Measurements from ENCODE around the gene PREX1. TPM values are rescaled to one million over a fixed set of nuclear protein-coding genes. Genes with fewer than 3 reads are reported as not detected.

Gene PREX1
- total RNA-seq, 1 donor from 2014 or later, result 19.9 TPM

DNA sequence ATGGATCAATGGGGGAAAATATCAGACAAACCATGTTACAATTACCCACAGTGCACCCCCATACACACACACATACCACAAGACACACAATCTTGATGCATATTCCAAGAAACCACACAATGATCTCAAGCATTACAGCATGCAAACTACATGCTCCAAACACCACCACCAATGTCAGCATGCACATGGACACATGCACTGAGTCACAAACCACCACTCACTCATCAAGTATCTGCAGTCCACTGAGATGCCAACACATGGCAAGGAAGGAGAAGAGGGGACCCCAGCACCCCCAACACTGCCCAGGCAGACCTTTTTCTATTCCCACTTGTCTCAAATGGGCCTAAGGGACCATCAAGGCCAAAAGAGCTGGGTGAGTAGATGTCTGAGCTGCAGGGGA is 91.6 kb downstream of the PREX1 start:
- DNase-seq (ENCODE audit: low spot score), result no peak

DNA sequence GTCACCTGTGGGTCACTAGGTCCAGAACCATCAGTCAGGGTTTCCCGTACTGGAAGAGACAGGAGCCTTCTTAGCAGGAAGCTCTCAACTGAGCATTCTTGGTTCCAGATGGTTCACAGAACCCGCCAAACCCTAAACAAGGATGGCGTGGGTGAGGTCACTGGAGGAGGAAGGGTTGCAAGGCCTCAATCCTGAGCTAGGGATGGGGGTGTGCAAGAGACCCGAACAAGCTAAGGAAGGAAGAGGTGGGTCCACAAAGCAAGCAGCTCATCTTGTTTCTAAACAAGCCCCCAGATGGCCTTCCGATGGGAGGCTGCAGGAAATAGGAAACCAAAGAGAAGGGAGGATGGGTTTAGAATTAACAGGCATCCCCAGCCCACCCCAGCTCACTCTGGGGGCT is 92.7 kb downstream of the PREX1 start:
- no peak for DNase-seq (ENCODE audit: low spot score)

DNA sequence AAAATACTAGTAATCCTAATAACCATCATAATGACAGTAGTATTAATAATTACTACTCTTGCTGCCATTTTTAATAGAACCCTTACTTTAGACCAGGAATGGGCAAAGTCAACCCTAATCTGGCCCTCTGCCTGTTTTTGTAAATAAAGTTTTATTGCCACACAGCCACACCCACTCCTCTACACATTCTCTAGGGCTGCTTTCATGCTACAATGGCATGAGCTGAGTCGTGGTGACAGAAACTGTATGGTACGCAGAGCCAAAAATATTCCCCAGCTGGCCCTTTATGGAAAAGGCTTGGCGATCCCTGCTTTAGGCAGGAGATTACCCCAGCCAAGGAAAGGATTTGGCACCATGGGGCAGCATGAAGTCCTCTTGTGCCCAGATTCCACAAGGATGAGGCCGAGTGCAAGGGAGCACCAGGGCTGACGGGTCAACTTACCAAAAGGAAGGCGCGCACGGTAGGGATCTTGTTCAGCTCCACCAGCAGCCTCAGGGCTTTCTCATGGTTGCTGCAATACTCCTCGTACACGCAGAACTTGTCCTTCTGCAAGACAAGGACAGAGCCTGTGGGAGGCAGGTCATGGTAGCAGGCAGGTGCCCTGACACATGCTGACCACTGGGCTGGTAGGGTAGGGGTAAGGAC is 93.6 kb downstream of the PREX1 start:
- no peak for DNase-seq (ENCODE audit: low spot score)

DNA sequence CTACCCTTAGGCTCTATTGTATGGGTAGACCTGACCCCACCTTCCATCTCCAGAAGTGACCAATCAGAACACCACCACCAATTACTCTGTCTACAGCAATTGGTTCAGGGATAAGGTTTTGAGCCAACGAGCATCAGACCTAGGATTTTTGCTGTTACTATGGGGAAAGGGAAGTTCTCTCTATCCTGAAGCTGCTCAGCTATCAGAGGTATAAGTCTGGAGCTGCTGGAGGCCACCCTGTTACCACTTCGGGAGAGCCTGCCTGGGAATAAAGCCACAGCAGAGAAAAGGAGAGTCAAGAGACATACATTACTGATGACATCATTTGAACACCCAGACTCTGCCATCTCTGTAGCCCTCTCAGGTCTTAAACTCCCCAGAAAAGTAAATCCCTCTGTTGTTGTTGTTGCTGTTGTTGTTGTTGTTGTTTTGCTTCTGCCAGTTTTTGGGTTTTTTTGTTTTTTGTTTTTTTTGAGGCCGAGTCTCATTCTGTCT is 94.5 kb downstream of the PREX1 start:
- DNase-seq (ENCODE audit: low spot score), result no peak

DNA sequence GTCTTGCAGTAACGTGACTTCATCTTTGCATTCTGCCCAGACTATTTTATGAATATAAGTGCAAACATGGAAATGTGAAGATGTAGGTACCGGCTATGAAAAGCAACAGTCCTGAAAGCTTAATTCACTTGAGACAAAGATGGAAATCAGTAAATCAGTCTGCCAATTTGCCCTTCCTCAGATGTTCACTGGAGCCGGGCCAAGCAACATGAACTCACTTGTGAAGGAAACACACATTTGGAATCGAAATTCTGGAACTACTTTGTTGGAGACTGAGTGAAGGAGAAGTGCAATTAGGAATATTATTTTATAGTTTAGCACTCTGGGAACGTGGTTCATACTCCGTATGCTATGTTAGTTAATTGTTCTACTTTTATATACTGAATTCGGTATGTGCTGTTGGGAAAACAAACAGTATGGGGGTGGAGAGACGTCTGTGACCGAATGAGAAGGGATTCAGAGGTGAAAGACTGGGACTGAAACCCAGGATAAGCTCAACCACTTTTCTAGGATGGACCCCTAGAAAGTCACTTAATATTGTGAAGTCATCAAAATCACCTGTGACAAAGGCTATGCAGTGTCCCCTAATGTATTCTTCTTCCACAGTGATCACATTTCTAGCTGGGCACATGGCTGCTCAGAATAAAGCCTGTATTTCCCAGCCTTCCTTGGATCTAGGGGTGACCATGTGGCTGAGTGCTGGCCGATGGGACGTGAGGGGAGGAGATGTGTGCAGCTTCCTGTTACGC is 95.5 kb downstream of the PREX1 start:
- no peak for DNase-seq (ENCODE audit: low spot score)

DNA sequence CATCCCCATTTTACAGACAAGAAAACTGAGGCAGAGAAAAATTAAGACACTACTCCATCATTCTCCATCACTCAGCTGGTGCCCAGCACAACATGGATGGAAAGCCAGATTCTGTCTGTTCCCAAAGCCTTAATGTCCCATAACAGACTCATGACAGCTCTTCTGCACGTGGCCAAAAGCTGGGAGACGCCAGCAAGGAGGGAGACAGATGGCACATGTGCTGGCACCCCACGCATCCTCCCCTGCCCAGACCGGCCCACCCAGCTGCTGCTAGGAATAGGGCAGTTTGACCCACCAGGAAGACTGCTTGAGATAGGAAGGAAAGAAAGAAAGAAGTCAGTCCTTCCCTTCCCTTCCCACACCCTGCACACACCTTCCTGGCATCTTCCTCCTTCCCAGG is 96.3 kb downstream of the PREX1 start:
- no peak for DNase-seq (ENCODE audit: low spot score)

DNA sequence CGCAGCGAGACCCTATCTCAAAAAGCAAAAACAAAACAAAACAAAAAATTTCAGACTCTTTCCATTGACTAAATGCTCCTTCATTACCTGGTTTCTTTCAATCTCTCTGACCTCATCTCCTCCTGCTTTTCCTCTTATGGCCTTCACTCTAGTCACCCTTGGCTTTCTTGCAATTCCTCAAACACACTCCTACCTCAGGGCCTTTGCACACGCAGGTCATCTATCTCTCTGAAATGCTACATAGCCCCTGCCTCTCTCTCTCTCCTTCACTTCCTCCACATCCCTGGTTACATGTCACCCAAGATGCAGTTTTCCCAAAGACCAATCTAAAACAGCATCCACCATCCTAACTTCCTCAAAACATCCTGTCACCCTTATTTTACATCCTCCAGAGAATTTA is 96.8 kb downstream of the PREX1 start:
- no peak for DNase-seq (ENCODE audit: low spot score)

DNA sequence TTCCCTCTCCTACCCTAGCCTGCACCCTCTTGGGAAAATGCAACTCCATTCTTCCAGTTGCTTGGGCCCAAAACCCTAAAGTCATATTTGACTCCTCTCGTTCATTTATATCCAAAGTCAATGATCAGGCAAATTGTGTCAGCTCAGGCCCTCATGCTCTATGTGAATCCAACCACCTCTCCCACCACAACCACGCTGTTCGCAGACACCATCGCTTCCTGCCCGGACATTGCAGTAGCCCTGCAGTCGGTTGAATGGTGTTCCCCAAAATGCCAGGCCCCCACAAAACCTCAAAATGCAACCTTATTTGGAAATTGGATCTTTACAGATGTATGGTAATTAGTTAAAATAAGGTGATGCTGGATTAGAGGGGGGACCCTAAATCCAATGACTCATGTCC is 98.3 kb downstream of the PREX1 start:
- no peak for DNase-seq (ENCODE audit: low spot score)

DNA sequence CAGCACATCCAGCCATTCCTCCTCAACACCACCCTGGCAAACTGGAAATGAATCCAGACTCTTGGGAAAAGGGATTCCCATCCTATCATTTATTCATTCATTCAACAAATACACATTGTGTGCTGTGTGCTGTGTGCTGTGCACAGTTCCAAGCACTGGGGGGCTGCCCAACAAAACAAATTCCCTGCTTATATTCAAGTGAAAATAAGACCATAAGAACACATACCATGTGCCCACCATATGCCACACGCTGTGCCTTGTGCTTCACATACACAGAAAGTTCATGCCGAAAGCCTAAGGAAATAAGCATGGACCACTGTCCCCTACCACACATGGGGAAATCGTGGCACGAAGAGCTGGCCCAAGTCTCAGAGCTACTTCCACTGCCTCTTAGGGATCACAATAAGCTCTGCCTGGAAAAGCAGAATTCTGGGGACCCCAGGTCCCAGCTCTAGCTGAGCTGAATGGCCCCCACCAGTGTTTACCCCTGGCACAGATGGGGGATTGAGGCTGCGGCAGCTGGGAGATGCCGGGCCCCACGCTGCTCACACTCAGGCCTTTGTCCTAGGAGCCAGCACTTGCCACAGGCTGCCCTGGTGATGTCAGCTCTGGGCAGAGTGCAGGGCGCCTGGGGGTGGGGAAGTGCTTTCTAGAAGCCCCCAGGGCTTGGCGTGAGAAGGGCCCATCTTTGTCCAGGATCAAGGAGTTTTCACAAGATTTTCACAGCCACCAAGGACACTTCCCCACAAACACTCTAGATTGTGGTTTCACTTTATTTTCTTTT is 99.6 kb downstream of the PREX1 start:
- DNase-seq (ENCODE audit: low spot score), result no peak

DNA sequence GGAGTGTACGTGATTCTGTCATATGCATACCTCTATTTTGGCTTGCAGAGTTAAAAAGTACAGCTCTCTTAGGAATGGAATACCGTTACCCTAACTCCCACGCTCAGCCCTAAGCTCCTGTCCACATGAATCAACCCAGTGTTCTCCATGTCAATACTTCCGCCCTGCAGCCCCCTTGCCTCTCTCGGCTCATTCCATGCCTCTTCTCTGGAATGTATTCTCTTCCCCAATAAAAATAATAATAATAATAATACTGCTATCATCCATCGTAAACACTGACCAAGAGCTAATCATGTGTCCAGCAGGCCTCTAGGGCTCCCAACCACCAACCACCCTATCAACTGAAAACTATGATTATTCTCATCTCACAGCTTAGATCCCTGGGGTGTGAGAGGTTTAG is 100.6 kb downstream of the PREX1 start:
- no peak for DNase-seq (ENCODE audit: low spot score)

DNA sequence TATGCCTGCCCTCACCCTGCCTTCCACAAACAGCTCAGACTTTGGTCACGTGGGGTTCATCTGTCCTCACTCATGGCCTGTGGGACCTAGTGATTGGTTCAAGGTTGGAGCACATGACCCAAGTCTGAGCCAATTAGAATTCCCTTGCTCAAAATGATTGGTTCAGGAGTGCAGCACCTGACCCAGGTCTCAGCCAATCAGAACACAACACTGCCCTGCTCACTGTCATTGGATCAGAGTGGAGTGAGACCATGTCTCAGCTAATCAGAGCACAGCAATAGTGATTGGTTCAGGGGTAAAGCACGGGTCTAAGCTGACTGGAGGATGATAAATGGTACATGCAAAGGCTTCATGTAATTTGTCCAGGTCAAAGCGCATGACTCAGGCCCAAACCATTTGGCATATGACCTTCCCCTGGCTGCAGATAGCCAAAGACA is 102.2 kb downstream of the PREX1 start:
- no peak for DNase-seq (ENCODE audit: low spot score)

DNA sequence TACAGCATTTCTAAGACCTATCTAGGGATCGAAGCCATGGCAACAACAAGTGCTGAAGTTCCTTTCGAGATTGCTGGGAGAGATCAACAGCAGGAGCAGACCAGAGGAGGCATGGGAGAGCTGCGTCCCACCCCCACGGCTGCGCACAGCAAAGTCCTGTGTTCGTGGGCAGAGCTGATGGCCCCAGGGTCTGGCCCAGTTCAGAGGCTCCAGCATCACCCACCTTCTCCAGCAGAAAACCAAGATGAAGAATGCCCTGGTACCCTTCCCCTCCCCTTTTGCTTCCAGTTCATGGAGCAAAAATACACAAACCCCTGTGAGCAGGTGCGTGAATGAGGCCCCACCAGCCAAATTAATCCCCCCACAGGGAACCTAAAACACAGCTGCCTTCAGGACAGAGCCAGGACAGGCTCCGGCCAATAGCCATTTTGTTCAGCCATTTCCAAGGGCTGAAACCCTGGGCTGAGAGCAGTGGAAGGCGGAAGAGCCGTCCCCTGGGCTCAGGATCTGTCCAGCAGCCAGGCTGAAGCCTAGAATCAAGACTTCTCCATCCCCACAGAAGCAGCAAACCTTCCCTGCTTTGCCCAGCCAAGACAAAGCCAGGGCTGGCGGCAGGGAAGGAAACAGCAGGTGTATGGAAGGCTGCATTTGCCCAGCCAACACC is 102.8 kb downstream of the PREX1 start:
- DNase-seq (ENCODE audit: low spot score), result no peak

DNA sequence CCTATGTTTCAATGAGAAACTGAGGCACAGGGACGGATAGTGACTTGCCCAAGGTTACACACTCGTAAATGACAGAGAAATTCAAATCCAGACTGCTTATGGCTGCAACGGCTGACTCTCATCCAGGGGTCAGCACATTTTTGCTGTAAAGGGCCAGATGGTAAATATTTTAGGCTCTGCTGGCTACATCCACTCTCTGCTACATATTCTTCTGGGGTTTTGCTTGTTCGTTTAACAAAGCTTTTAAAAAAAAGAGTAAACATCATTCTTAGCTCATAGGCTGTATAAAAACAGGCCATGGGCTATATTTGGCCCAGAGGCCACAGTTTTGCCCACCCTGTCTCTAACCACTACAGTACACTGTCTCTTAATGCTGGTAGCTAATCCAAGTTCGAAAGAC is 103.4 kb downstream of the PREX1 start:
- no peak for DNase-seq (ENCODE audit: low spot score)

DNA sequence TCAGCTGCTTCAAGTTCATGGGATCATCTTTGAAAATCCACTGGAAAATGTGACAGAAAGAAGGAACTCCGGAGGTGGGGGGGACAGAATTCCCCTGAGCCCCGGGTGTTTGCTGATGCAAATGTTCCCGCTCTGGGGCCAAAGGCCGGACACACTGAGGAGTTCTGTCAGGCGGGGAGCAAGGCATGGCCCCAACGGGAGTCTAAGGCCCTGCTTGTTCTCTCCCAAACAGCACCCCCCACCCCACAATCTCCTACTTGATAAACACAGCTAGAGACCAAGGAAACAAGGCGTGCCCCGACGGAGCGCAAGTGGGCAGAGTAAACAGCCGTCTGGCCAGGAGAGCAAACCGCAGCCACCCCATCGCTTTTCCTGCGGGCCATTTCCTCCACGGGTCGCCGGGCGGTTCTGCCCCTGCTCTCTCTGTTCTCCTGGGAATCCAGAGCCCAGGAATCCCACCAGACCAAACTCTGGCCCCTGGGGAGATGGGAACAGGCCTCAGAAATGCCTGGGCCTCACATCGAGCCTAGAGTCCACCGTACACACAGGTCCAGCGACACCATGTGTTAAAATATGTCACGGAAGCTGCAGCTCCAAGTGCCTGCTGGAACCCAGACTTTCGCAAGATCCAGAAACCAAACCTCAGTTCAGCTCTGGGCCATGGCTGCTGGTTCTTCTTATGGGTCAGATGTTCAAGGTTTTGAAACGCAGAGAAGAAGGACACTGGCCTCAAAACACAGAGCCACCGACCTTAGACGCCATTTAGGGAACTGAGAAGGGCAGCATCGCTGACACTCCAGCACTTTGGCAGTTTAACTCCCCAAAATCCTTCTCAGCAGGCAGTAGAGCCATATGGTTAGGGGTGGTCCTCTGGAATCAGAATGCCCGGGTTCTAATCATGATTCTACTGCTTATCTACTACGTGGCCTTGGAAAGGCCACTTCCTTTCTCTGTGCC is 104.2 kb downstream of the PREX1 start:
- no peak for DNase-seq (ENCODE audit: low spot score)

DNA sequence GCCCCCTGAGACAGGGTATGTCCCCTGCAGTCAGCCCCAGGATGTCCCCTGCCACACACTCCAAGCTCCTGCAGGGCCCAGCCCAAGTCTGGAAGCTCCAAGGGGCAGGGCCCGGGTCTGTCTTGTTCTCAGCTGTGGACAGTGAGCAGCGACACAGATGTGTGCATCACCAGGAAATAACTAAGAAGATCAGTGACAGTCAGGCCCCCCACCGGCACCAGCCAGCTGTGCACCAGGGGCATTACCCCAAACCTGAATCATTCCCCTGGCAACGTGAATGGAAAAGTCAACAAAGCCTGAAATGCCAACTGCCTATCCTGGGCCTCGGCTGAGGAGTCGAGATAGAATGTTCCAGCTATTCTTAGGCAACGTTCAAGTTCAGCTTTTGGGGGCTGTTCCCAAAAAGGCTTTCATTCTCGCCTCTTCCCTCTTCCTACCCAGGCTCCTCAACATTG is 105.0 kb downstream of the PREX1 start:
- peak; percentile 66 for DNase-seq (ENCODE audit: low spot score)

DNA sequence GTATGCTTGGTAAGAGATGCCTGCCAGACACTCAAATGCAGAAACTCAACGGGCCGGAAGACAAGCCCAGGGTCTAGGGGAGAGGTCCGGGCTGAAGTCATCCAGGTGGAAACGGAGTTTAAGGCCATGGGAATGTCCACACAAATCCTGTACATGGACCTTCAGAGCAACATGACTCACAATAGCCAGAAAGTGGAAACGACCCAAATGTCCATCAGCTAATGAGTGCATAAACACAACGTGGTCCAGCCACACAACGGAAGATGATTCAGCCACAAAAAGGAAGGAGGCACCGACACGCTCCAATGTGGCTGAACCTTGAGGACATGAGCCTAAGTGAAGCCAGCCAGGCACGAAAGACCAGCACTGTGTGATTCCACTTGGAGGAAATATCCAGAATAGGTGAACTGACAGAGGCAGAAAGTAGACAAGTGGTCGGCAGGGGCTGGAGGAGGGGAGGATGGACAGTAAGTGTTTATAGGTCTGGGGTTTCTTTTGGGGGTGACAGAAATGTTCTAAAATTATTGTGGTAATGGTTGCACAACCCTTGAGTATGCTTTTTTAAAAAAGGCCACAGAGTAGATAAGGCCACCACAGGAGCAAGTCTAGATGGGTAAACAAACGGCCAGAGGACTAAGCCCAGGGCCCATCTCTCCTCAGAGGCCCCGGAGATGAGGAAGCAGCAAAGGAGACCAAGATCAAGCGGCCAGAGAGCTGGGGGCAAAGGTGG is 105.6 kb downstream of the PREX1 start:
- no peak for DNase-seq (ENCODE audit: low spot score)

DNA sequence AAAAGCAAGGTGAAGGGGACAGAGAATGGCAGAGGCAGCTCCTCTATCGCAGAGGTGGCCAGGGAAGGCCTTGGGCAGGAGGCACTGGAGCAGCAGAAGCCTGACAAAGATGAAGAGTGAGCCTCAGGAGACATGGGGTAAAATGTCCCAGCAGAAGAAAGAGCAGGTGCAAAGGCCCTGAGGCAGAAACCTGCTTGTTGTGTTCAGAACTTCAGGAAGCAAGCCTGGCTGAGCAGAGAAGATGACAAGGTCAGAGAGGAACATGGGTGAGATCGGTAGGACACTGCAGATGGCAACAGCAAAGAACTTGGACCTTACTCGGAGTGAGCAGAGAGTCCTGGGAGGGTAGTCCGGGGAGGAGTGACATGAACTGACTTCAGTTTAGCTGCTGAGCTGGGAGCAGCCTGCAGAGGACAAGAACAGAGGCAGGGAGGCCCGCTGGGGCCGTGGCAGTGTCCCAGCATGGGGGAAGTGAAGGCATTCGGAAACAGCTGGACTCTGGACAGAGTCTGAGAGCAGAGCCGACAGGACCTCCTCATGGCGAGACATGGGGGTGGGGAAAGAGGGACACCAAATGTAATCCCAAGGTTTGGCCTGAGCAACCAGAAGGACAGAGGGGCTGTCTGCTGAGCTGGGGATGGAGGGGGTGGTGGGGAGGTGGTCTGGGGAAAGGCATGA is 106.3 kb downstream of the PREX1 start:
- no peak for DNase-seq (ENCODE audit: low spot score)

DNA sequence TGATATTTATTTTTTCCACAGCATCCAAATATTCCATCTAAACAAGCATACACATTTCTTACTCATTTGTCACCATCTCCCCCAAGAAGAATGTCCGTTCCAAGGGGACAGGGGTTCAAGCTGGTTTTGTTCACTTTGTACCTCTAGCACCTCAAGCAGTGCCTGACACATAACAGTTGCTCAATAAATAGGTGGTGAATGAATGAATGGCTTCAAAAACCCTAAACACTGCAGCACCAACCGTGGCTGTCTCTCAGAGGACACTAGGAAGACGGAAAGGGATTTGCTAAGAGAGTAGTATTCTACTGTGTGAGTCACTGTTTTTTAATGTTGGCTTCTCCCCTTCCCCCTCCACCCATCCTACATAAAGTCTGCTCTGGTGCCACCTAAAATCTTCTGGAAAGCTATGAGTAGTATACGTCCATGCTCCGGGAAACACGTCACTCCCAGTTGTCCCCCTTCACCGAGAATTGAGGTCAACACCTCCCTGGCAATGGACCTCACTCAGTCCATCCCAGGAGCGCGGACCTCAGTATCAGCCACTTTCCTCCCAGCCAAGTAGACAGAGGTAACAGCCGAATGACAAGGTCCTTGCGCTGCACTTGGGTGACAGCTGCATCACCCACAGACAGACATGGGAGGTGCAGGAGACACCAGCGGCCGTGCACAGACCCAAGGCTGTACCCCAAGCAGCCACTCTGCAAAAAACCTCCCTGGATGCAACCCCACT is 107.4 kb downstream of the PREX1 start:
- DNase-seq (ENCODE audit: low spot score), result no peak

All from ureter (tissue), 1 donor.